Uterus (tissue), 4 donors: ENCODE data around the gene TIA1. TPM values are rescaled to one million over a fixed set of nuclear protein-coding genes. Genes with fewer than 3 reads are reported as not detected.

Experiments used
- DNase-seq, 2 donors: peaks; one replicate each; pipeline ENCODE4 v3.0.0-alpha.2; 2019 to 2020
- H3K27ac ChIP-seq, 2 donors: fragments of 200-600 bp; sonication (generic); 1 replicate in 1 of 2; 2 replicates in 1 of 2; pipeline ENCODE4 v1.5.1; 2016 to 2018
- H3K27me3 ChIP-seq, 2 donors: fragments of 200-600 bp; sonication (generic); one replicate each; pipeline ENCODE4 v1.5.1; 2018 to 2019; ENCODE audit warnings: control low read depth in 1 of 2
- H3K36me3 ChIP-seq, 2 donors: fragments of 200-600 bp; sonication (generic); one replicate each; pipeline ENCODE4 v1.5.1; 2019; ENCODE audit warnings: control low read depth in 1 of 2
- H3K4me1 ChIP-seq, 2 donors: fragments of 200-600 bp; sonication (generic); one replicate each; pipeline ENCODE4 v1.5.1; 2018 to 2019; ENCODE audit warnings: control low read depth in 1 of 2
- H3K4me3 ChIP-seq, 2 donors: fragments of 200-600 bp; sonication (generic); 1 replicate in 1 of 2; 2 replicates in 1 of 2; pipeline ENCODE4 v1.5.1; 2018 to 2019; ENCODE audit warnings: mild to moderate bottlenecking in 1 of 2
- H3K9me3 ChIP-seq, 2 donors: fragments of 200-600 bp; sonication (generic); one replicate each; pipeline ENCODE4 v1.5.1; 2019; ENCODE audit warnings: control low read depth in 1 of 2
- POLR2A ChIP-seq, 2 donors: fragments of 450-650 bp; IDR thresholded peaks; one replicate each; pipeline ENCODE4 v1.6.1; 2016; ENCODE audit warnings: antibody characterized with exemption in 2 of 2, mild to moderate bottlenecking in 1 of 2, moderate library complexity in 1 of 2
- intact Hi-C: fragments of 100-400 bp; cut with DNase I; formaldehyde crosslinking; loops from one replicate; pipeline ENCODE4 v1.15.1; 2023; ENCODE audit warnings: low total_unique reads
- total RNA-seq, 4 donors: library from RNA; depleted of rRNA in 3 of 4; stranded (reverse); fragments of >200 nt in 3 of 4; gene quantifications; one replicate each; pipeline versions ENCODE4 v1.1.0 to v1.2.4, GENCODE V29; 2014 to 2023
- TF ChIP-seq, protein P1 (sequence below), 4 experiments: fragments of 200-600 bp in 2 of 4; fragments of 450-650 bp in 2 of 4; sonication (generic) in 2 of 4; IDR thresholded peaks; one replicate each; pipeline ENCODE4 v1.5.1; 2016 to 2019; ENCODE audit warnings: antibody characterized with exemption in 4 of 4, mild to moderate bottlenecking in 2 of 4, moderate library complexity in 1 of 4
- donor health status: DM: yes; HTN: yes; CAD: no.

The TIA1 gene
- total RNA-seq, 4 donors from 2014 or later, result 86.8 to 514 (median 151) TPM

DNA sequence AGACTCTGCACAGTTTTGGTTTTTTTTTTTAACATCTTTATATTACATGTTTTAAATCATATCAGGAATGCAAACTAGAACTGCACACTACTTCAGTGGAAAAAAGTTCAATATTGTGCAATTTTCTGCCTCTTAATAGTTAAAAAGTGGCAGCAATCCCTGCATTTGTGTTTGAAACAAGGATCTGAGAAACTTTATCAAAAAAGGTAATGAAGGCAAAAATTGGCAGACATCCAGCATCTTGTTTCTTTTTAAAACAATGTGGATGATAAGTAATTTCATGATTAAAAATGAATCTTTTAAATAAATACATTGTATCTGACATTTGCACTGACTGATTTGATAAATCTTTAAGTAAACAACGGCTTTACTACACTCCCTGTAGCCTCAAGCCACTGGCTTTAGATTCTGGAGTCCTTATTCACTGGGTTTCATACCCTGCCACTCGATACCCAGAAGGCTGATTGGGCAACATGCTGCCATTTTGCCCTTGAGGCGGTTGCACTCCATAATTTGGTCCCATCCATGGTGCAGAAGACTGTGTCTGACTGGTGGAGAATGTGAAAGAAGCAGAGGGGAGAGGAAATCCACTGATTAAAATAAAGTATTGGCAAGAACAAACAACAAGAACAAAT lies 36.0 kb downstream of the TIA1 start:
- H3K9me3 ChIP-seq, result no peaks in the 10 kb centered on the region
- H3K36me3 ChIP-seq, result no peaks in the 10 kb centered on the region
- H3K4me1 ChIP-seq, result no peaks in the 10 kb centered on the region
- TF ChIP-seq, protein P1, sequence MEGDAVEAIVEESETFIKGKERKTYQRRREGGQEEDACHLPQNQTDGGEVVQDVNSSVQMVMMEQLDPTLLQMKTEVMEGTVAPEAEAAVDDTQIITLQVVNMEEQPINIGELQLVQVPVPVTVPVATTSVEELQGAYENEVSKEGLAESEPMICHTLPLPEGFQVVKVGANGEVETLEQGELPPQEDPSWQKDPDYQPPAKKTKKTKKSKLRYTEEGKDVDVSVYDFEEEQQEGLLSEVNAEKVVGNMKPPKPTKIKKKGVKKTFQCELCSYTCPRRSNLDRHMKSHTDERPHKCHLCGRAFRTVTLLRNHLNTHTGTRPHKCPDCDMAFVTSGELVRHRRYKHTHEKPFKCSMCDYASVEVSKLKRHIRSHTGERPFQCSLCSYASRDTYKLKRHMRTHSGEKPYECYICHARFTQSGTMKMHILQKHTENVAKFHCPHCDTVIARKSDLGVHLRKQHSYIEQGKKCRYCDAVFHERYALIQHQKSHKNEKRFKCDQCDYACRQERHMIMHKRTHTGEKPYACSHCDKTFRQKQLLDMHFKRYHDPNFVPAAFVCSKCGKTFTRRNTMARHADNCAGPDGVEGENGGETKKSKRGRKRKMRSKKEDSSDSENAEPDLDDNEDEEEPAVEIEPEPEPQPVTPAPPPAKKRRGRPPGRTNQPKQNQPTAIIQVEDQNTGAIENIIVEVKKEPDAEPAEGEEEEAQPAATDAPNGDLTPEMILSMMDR (IDR thresholded peaks at IDR 0.05), result no peak
- TF ChIP-seq POLR2A (IDR thresholded peaks at IDR 0.05), result no peak
- H3K4me3 ChIP-seq, result no peak overlapping the region
- no peaks in the 10 kb centered on the region for H3K27me3 ChIP-seq
- intact Hi-C loops, result no loop called here
- no peak for DNase-seq
- no peak overlapping the region for H3K27ac ChIP-seq

DNA sequence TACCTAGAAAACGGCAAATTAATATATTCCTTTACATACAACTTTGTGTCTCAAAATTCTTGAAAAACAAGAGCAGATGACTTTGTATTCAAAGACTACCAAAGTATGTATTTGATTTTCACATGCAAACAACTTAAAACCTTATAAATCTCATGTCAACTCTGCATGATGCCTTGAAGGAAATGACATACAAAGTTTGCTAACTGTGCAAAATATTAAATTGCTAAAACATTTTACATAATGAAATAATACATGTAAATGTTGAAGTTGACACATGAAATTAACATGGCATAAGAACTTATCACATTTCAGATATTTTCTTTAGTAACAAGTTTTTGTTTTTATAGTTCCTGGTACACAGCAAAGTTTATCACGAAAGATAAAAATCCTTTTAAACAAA lies 36.8 kb downstream of the TIA1 start:
- Histone ChIP-seq H3K36me3 (no peaks in the 10 kb centered on the region), H3K4me3 (no peak overlapping the region), H3K9me3 (no peaks in the 10 kb centered on the region), H3K27ac (no peak overlapping the region), H3K27me3 (no peaks in the 10 kb centered on the region), H3K4me1 (no peaks in the 10 kb centered on the region)
- DNase-seq, result no peak
- TF ChIP-seq, protein P1 (IDR thresholded peaks at IDR 0.05), result no peak
- no peak for TF ChIP-seq POLR2A (IDR thresholded peaks at IDR 0.05)
- intact Hi-C loops, result no loop called here

DNA sequence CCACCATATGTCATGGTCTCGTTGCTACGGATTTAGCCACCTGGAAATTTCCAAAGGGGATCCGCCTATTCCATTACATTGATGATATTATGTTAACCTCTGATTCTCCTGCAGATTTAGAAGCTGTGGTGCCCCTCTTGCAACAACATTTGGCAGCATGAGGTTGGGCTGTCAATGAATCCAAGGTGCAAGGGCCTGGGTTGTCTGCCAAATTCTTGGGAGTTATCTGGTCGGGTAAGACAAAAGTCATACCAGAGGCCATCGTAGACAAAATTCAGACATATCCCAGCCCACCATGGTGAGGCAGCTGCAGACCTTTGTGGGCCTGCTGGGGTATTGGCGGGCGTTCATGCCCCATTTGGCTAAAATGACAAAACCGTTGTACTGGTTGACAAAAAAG lies 44.0 kb downstream of the TIA1 start:
- H3K4me3 ChIP-seq, result no peak overlapping the region
- intact Hi-C loops, result no loop called here
- no peaks in the 10 kb centered on the region for H3K36me3 ChIP-seq
- no peaks in the 10 kb centered on the region for H3K9me3 ChIP-seq
- TF ChIP-seq, protein P1 (IDR thresholded peaks at IDR 0.05), result no peak
- no peak for TF ChIP-seq POLR2A (IDR thresholded peaks at IDR 0.05)
- no peaks in the 10 kb centered on the region for H3K4me1 ChIP-seq
- H3K27ac ChIP-seq, result no peak overlapping the region
- DNase-seq, result no peak
- no peaks in the 10 kb centered on the region for H3K27me3 ChIP-seq

DNA sequence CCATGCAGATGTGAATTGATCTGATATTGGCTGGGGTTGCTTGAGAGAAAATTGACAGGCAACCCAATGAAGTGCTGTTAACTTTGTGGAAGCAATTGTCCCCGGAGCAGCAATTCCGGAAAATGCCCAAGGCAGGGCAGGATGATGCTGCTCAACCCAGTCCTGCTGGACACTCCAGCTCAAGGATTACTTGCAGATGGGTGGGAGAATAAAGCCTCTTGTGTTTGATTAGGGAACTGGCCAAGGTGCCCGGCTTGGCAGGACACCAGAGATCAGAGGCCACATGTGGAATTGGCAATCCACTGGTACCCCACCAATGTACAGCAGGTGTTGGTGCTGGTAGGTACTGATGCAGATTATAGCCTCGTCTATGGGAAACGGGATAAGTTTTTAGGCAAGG lies 45.3 kb downstream of the TIA1 start:
- H3K9me3 ChIP-seq, result no peaks in the 10 kb centered on the region
- TF ChIP-seq, protein P1 (IDR thresholded peaks at IDR 0.05), result no peak
- no peak for DNase-seq

DNA sequence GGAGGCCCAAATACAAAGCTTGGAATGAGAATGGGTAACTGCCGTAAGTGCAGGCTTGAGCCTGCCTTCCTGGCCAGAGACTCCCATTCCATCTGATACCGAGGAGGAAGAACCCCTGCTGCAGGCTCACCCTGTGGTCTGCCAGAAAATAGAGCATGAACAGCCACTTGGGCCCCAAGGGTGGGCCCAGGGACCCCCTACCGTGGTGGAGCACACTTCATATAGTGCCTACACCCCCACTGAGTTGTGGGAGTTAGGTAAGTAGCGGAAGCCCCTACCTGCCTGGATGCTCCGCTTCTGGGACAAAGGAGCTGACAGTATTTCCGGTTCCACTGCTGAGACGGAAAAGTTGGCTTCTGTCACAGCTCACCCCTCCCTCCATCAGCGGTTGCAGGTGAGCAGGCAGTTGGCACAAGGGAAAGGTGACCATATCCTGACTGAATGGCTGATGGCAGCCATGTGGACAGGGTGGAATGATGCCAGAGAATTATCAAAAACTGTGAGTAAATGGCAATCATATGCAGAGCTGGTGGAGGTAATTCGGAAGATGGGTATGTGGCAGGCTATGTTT lies 46.1 kb downstream of the TIA1 start:
- intact Hi-C loops, result no loop called here
- no peaks in the 10 kb centered on the region for H3K4me1 ChIP-seq
- H3K4me3 ChIP-seq, result no peak overlapping the region
- DNase-seq, result no peak
- no peaks in the 10 kb centered on the region for H3K27me3 ChIP-seq
- no peak overlapping the region for H3K27ac ChIP-seq
- no peaks in the 10 kb centered on the region for H3K9me3 ChIP-seq
- H3K36me3 ChIP-seq, result no peaks in the 10 kb centered on the region
- TF ChIP-seq, protein P1 (IDR thresholded peaks at IDR 0.05), result no peak
- no peak for TF ChIP-seq POLR2A (IDR thresholded peaks at IDR 0.05)

More for the DNA sequence above, 45.3 kb downstream of the TIA1 start:
- no peaks in the 10 kb centered on the region for H3K27me3 ChIP-seq
- H3K27ac ChIP-seq, result no peak overlapping the region
- intact Hi-C loops, result no loop called here
- no peak overlapping the region for H3K4me3 ChIP-seq
- no peaks in the 10 kb centered on the region for H3K4me1 ChIP-seq
- H3K36me3 ChIP-seq, result no peaks in the 10 kb centered on the region
